Measurements from ENCODE around the gene FUZ.

FUZ gene

DNA sequence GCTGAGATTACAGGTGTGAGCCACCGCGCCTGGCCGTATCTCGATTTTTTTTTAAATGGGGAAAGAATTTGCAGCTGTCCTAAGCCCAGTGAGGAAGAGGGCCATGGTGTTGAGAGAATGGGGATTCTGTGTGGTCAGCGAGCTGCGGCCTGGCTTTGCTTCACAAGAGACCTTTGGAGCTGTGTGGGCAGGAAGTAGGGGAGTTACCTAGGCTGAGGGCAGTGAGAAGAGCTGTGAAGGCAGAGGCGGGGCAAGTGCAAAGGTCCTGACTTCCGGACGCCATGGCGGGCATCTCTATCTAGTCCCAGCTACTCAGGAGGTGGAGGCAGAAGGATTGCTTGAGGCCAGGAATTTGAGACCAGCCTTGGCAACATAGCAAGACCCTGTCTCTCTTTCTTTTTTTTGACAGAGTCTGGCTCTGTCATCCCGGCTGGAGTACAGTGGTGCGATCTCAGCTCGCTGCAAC lies 41.4 kb downstream of the FUZ start:
- Histone ChIP-seq H3K9me3 (ENCODE audit: low read depth, low read length) (no peaks in the 10 kb centered on the region), H3K9ac (ENCODE audit: insufficient read length) (no peak overlapping the region), H3K4me3 (no peak overlapping the region), H3K27ac (no peak overlapping the region), H3K36me3 (ENCODE audit: insufficient read depth, low read length) (no peaks in the 10 kb centered on the region)
- TF ChIP-seq POLR2AphosphoS5 (IDR thresholded peaks at IDR 0.05; ENCODE audit: borderline replicate concordance, low read depth, low read length) (no peak), FOXP2 (optimal IDR thresholded peaks at IDR 0.05; ENCODE audit: control extremely low read depth, extremely low read length, insufficient read depth) (no peak), EZH2 (IDR thresholded peaks at IDR 0.05) (no peak)
- no peak for DNase-seq (ENCODE audit: low read depth, low spot score)

DNA sequence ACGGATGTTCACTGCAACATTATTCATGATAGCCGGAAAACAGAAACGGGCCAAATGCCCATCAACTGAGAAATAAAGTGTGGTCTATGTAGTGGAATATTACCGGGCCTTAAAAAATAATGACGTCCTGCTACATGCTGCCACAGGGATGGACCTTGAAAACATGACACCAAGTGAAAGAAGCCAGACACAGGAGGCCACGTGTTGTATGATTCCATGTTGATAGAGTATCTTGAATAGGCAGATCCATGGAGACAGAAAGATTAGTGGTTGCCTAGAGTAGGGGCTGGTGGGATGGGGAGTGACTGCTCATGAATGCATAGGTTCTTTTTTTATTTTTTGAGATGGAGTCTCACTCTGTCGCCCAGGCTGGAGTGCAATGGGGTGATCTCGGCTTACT lies 42.6 kb downstream of the FUZ start:
- Histone ChIP-seq H3K36me3 (ENCODE audit: insufficient read depth, low read length) (no peaks in the 10 kb centered on the region), H3K9me3 (ENCODE audit: low read depth, low read length) (no peaks in the 10 kb centered on the region), H3K9ac (ENCODE audit: insufficient read length) (no peak overlapping the region), H3K4me3 (no peak overlapping the region), H3K27ac (no peak overlapping the region)
- DNase-seq (ENCODE audit: low read depth, low spot score) = no peak
- no peak for TF ChIP-seq EZH2 (IDR thresholded peaks at IDR 0.05)
- TF ChIP-seq POLR2AphosphoS5 (IDR thresholded peaks at IDR 0.05; ENCODE audit: borderline replicate concordance, low read depth, low read length) = no peak
- TF ChIP-seq FOXP2 (optimal IDR thresholded peaks at IDR 0.05; ENCODE audit: control extremely low read depth, extremely low read length, insufficient read depth) = no peak

DNA sequence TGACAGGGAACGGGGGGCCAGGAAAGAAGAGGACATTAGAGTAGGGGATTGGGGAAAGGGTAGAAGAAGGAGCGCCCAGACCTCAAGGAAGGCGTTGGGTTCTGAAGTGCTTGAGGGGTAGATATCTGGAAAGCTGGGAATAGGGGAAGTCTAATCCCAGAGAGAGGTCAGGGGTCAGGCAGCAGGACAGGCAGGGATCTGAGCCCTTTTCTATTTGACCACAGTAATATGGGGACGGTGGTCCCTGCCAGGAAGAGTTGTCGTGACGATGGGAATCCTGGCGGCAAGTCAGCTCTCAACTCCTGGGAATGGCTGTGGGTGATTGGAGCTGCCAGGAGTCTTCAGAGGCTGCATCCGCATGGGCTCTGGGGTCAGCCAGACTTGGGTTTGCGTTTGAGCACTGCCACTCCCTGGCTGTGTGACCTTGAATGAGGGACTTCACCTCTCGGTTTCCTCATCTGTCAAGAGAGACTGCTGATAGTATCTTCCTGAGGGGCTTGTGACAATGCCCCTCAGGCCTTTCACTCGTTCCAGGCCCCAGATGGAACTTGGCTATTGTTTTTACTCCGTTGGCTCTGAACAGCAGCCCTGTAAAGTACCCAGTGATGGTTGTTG lies 45.0 kb downstream of the FUZ start:
- no peaks in the 10 kb centered on the region for H3K36me3 ChIP-seq (ENCODE audit: insufficient read depth, low read length)
- peak overlapping the region; percentile 82 for H3K4me3 ChIP-seq
- peak overlapping the region; percentile 83 for H3K9ac ChIP-seq (ENCODE audit: insufficient read length)
- no peaks in the 10 kb centered on the region for H3K9me3 ChIP-seq (ENCODE audit: low read depth, low read length)
- no peak for DNase-seq (ENCODE audit: low read depth, low spot score)
- TF ChIP-seq FOXP2 (optimal IDR thresholded peaks at IDR 0.05; ENCODE audit: control extremely low read depth, extremely low read length, insufficient read depth) (no peak), POLR2AphosphoS5 (IDR thresholded peaks at IDR 0.05; ENCODE audit: borderline replicate concordance, low read depth, low read length) (no peak), EZH2 (IDR thresholded peaks at IDR 0.05) (no peak)
- no peak overlapping the region for H3K27ac ChIP-seq

DNA sequence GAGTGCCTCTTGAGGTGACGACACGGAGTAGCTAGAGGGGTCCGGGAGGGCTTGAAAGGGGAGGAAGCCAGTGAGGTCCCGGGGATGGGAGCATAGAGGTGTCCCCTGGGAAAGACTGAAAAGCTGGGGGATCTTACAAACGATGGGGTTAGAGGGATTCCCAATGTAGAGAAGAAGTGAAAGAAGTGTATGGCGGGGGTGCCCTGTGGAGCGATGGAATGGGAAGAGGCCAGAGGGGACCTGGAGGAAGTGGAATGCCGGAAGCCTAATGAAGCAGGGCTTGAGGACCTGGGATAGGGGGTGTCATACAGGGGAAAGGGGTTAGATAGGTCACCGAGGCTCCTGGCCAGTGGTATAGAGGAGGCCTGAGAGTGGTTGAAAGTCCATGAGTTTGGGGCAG lies 45.7 kb downstream of the FUZ start:
- no peaks in the 10 kb centered on the region for H3K9me3 ChIP-seq (ENCODE audit: low read depth, low read length)
- peak overlapping the region; percentile 83 for H3K9ac ChIP-seq (ENCODE audit: insufficient read length)
- TF ChIP-seq POLR2AphosphoS5 (IDR thresholded peaks at IDR 0.05; ENCODE audit: borderline replicate concordance, low read depth, low read length) (no peak), EZH2 (IDR thresholded peaks at IDR 0.05) (no peak), FOXP2 (optimal IDR thresholded peaks at IDR 0.05; ENCODE audit: control extremely low read depth, extremely low read length, insufficient read depth) (no peak)
- no peaks in the 10 kb centered on the region for H3K36me3 ChIP-seq (ENCODE audit: insufficient read depth, low read length)
- DNase-seq (ENCODE audit: low read depth, low spot score) = no peak
- no peak overlapping the region for H3K27ac ChIP-seq
- H3K4me3 ChIP-seq = peak overlapping the region; percentile 82

DNA sequence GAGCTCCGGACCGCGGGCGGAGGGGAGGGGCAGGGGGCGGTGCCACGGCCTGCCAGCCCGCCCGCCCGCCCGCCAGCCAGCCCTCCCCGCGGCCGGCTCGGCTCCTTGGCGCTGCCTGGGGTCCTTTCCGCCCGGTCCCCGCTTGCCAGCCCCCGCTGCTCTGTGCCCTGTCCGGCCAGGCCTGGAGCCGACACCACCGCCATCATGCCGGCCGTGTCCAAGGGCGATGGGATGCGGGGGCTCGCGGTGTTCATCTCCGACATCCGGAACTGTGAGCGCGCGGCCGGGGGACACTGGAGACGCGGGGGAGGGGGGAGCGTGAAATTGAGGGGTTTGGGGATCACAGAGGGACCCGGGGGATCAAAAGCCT lies 46.2 kb downstream of the FUZ start, which contains the start of gene AP2A1:
Gene AP2A1 (plus strand): TSS at position 72 of the 370 bp plus-strand sequence. CDS start 133 bp downstream, at position 205.
- no peak for DNase-seq (ENCODE audit: low read depth, low spot score)

DNA sequence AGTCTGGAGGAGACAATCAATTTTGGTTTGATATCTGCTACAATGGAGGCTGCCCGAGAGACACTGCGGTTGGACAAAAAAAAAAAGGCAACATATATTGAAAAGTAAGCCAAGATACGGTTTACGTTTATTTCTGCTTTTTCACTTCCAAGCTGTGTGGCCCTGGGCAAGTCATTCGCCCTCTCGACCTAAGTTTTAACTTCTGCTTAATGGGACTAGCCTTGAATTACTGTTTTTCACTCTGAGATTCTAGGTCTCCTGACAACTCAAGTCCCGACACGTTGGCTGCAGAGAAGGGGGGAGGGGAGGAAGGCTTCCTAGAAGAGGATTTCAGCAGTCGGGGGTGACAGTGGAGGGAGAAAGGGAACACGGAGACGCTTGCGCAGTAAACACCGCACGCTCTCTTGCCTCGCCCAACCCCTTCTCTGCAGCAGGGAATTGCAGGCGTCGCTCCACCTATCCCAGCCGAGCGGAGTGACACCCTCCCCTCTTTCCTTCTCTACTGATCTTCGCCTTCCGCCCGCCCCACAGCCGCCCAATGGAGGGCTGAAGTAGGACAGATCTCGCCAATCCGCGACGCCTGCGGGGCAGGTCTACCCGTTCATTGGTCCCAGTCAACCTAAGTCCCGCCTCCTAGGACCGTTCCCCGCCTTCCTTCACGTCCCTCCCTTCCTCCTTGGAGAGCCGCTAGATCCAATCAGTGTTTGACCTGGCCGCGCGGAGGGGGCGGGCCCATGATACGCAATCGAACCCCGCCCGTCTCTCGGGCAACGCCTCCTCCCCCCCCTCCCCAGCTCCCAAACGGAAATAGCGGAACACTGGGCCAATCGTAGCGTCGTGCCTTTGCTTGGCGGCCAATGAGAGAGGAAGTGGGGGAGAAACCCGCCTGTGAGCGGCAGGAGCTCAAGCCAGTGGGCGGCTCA lies 46.8 kb downstream of the FUZ start:
- Histone ChIP-seq H3K36me3 (ENCODE audit: insufficient read depth, low read length) (no peaks in the 10 kb centered on the region), H3K9ac (ENCODE audit: insufficient read length) (peak overlapping the region; percentile 69), H3K9me3 (ENCODE audit: low read depth, low read length) (no peaks in the 10 kb centered on the region), H3K4me3 (peak overlapping the region; percentile 66), H3K27ac (peak overlapping the region; percentile 94)
- peak; percentile 99 for DNase-seq (ENCODE audit: low read depth, low spot score)
- TF ChIP-seq POLR2AphosphoS5 (IDR thresholded peaks at IDR 0.05; ENCODE audit: borderline replicate concordance, low read depth, low read length) (peak; percentile 77), FOXP2 (optimal IDR thresholded peaks at IDR 0.05; ENCODE audit: control extremely low read depth, extremely low read length, insufficient read depth) (peak; percentile 85), EZH2 (IDR thresholded peaks at IDR 0.05) (no peak)

More for the DNA sequence above, 46.2 kb downstream of the FUZ start, which contains the start of gene AP2A1:
- TF ChIP-seq POLR2AphosphoS5 (IDR thresholded peaks at IDR 0.05; ENCODE audit: borderline replicate concordance, low read depth, low read length) (peak; percentile 63; the same call in 1 of the 2 replicates), FOXP2 (optimal IDR thresholded peaks at IDR 0.05; ENCODE audit: control extremely low read depth, extremely low read length, insufficient read depth) (no peak), EZH2 (IDR thresholded peaks at IDR 0.05) (no peak)
- Histone ChIP-seq H3K9ac (ENCODE audit: insufficient read length) (peak within 1 kb of the TSS; percentile 83), H3K9me3 (ENCODE audit: low read depth, low read length) (no peaks in the 10 kb centered on the region), H3K27ac (peak within 1 kb of the TSS; percentile 94), H3K4me3 (peak within 1 kb of the TSS; percentile 82), H3K36me3 (ENCODE audit: insufficient read depth, low read length) (no peaks in the 10 kb centered on the region)

DNA sequence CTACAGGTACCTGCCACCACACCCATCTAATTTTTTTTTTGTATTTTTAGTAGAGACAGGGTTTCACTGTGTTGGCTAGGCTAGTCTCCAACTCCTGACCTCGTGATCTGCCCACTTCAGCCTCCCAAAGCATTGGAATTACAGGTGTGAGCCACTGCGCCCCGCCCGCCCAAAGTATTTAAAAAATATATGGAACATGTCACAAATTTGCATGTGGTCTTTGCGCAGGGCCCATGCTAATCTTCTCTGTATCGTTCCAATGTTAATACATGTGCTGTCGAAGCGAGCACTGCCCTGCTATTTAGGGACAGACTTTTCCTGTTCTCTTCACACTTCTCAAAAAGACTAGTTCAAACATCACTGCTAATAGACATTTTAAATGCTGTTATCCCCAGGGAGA lies 48.8 kb downstream of the FUZ start:
- no peak for DNase-seq (ENCODE audit: low read depth, low spot score)
- H3K9me3 ChIP-seq (ENCODE audit: low read depth, low read length) = no peaks in the 10 kb centered on the region
- H3K4me3 ChIP-seq = no peak overlapping the region
- no peak overlapping the region for H3K9ac ChIP-seq (ENCODE audit: insufficient read length)
- no peak overlapping the region for H3K27ac ChIP-seq
- no peaks in the 10 kb centered on the region for H3K36me3 ChIP-seq (ENCODE audit: insufficient read depth, low read length)
- TF ChIP-seq POLR2AphosphoS5 (IDR thresholded peaks at IDR 0.05; ENCODE audit: borderline replicate concordance, low read depth, low read length) (no peak), EZH2 (IDR thresholded peaks at IDR 0.05) (no peak), FOXP2 (optimal IDR thresholded peaks at IDR 0.05; ENCODE audit: control extremely low read depth, extremely low read length, insufficient read depth) (no peak)

DNA sequence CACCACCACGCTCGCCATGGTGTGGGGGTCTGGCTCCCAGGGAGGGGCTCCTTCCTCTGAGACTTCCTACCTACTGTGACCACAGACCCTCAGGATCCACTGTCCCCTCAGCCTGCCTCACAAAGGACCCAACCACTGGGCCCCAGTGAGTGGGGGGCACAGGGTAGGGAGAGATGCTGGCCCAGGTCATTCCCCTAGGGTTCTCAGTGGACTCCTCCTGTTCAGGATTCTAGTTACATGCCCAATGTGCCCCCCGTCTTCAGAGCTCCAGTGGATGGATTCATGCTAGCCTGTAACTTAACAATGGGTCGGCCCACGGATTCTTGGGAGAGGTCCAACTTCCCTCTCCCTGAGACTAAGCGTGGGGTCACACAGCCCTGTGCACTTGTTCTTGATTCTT lies 49.9 kb downstream of the FUZ start, which contains the start of gene TSKS:
Gene TSKS (minus strand): TSS at position 77 of the 400 bp plus-strand sequence. CDS start 59 bp downstream, at position 18.
- no peak within 1 kb of the TSS for H3K27ac ChIP-seq
- no peak for TF ChIP-seq EZH2 (IDR thresholded peaks at IDR 0.05)
- TF ChIP-seq FOXP2 (optimal IDR thresholded peaks at IDR 0.05; ENCODE audit: control extremely low read depth, extremely low read length, insufficient read depth) = no peak
- no peak for TF ChIP-seq POLR2AphosphoS5 (IDR thresholded peaks at IDR 0.05; ENCODE audit: borderline replicate concordance, low read depth, low read length)

More for the DNA sequence above, 49.9 kb downstream of the FUZ start, which contains the start of gene TSKS:
- no peak within 1 kb of the TSS for H3K9ac ChIP-seq (ENCODE audit: insufficient read length)
- DNase-seq (ENCODE audit: low read depth, low spot score) = no peak
- H3K4me3 ChIP-seq = no peak within 1 kb of the TSS
- H3K36me3 ChIP-seq (ENCODE audit: insufficient read depth, low read length) = no peaks in the 10 kb centered on the region
- H3K9me3 ChIP-seq (ENCODE audit: low read depth, low read length) = no peaks in the 10 kb centered on the region
